ENCODE data around the gene LRRN4. TPM values are rescaled to one million over a fixed set of nuclear protein-coding genes. Genes with fewer than 3 reads are reported as not detected.

Gene LRRN4
- total and polyA plus RNA-seq, 2 of the 4 experiments (the other 2 are of a cell fraction) = under 0.01 to 0.19 TPM

GRCh38 chr20:6083926-6084325, 30.1 kb upstream of the LRRN4 start:
- Histone ChIP-seq H2AFZ (replicated peaks; ENCODE audit: low read length, poor library complexity) (no peak overlapping the region), H4K20me1 (ENCODE audit: insufficient read depth, low read length) (no peaks in the 10 kb centered on the region), H4K91ac (ENCODE audit: insufficient read depth, low read depth, low read length) (no peak overlapping the region), H3K4me3 (ENCODE audit: insufficient read depth, low read depth, low read length) (no peak overlapping the region), H2BK20ac (ENCODE audit: low read depth, low read length) (no peak overlapping the region), H2BK15ac (ENCODE audit: low read depth, low read length) (no peak overlapping the region), H4K5ac (ENCODE audit: low read depth, low read length) (no peak overlapping the region), H3K79me1 (ENCODE audit: low read depth in 1 of 2, low read length in 2 of 2) (no peaks in the 10 kb centered on the region), H3K4me2 (ENCODE audit: low read depth, low read length) (no peak overlapping the region), H3K9me1 (ENCODE audit: insufficient read depth, low read length) (no peaks in the 10 kb centered on the region), H3K36me3 (ENCODE audit: control insufficient read depth, insufficient read depth, low read length) (no peaks in the 10 kb centered on the region), H3K4me1 (ENCODE audit: control insufficient read depth, insufficient read depth, low read length) (no peaks in the 10 kb centered on the region), H3K56ac (ENCODE audit: extremely low read depth, insufficient read depth, low read length) (no peak overlapping the region), H3K9me3 (ENCODE audit: control insufficient read depth, insufficient read depth, low read length) (no peaks in the 10 kb centered on the region), H2BK5ac (ENCODE audit: low read depth, low read length, poor library complexity, severe bottlenecking) (no peak overlapping the region), H3K18ac (ENCODE audit: low read depth, low read length) (no peak overlapping the region), H4K8ac (ENCODE audit: low read depth in 2 of 2, low read length in 2 of 2) (no peak overlapping the region), H2BK120ac (ENCODE audit: low read depth, low read length) (no peak overlapping the region), H3K27me3 (ENCODE audit: control insufficient read depth, insufficient read depth, low read length) (no peaks in the 10 kb centered on the region), H3K9ac (ENCODE audit: low read depth, low read length) (no peak overlapping the region), H3K14ac (replicated peaks; ENCODE audit: low read depth, low read length) (no peak overlapping the region), H3K4ac (ENCODE audit: low read depth, low read length) (no peak overlapping the region), H2AK5ac (ENCODE audit: low read depth, low read length) (no peak overlapping the region), H3K27ac (ENCODE audit: insufficient read depth, low read length) (no peak overlapping the region), H3K23ac (ENCODE audit: low read depth, low read length) (no peak overlapping the region), H2AK9ac (replicated peaks; ENCODE audit: low read depth, low read length, poor library complexity) (no peak overlapping the region)
- POLR2A ChIA-PET (ENCODE audit: unreplicated experiment) = interaction anchor here (0.5 kb wide), 1 partner anchor 9 kb away, joined by 3 read pairs; no protein-coding TSS in a partner anchor
- intact Hi-C loops (cut with micrococcal nuclease) = no loop called here
- in situ Hi-C loops (cut with MboI; ENCODE audit: low sequenced_read_pairs) = loop anchor here (5.0 kb wide), 1 partner anchor 557 kb away; no protein-coding TSS in a partner anchor
- DNase-seq = no peak
- CTCF ChIA-PET = interaction anchor here (0.6 kb wide), 1 partner anchor 67 kb away, joined by 3 read pairs; no protein-coding TSS in a partner anchor
- TF ChIP-seq ELK1 (IDR thresholded peaks at IDR 0.05; ENCODE audit: borderline replicate concordance, low read depth, low read length) = no peak
- TF ChIP-seq RAD21 (IDR thresholded peaks at IDR 0.05; ENCODE audit: low read length) = no peak
- no peak for TF ChIP-seq MXI1 (IDR thresholded peaks at IDR 0.05; ENCODE audit: borderline replicate concordance, low read depth, low read length)
- no peak for TF ChIP-seq SMC3 (IDR thresholded peaks at IDR 0.05; ENCODE audit: low read depth, low read length)
- no peak for TF ChIP-seq BHLHE40 (IDR thresholded peaks at IDR 0.05; ENCODE audit: low read depth, low read length)
- TF ChIP-seq RCOR1 (IDR thresholded peaks at IDR 0.05; ENCODE audit: insufficient replicate concordance, low read length) = no peak
- TF ChIP-seq RFX5 (IDR thresholded peaks at IDR 0.05; ENCODE audit: low read depth, low read length) = no peak
- no peak for TF ChIP-seq POLR2A (IDR thresholded peaks at IDR 0.05; ENCODE audit: low read depth, low read length)
- 96% methylated on average over 7 of the region's 9 CpGs; no CpG with 5 or more reads in 1 of the 2 experiments for WGBS, 2 experiments (ENCODE audit: extremely low coverage in 2 of 2, insufficient read length in 1 of 2)
- no peak for ATAC-seq (ENCODE audit: low read depth)
- BruUV-seq (replicated peaks) = no TSS peak
- dilution Hi-C loops (cut with HindIII; ENCODE audit: low sequenced_read_pairs, unreplicated experiment) = no loop called here

Measured in IMR-90 (cell line).